ENCODE measurements around the gene RHBDF2.

- TF ChIP-seq CTCF (IDR thresholded peaks at IDR 0.05) (no peak), EZH2 (IDR thresholded peaks at IDR 0.05; ENCODE audit: borderline replicate concordance, insufficient read depth, low read depth, low read length, poor library complexity, severe bottlenecking) (no peak)
Measured at GRCh38 chr17:76521262-76521661, 20.0 kb upstream of the RHBDF2 start.

All from B cell (primary cell).